GM12878 (cell line): ENCODE measurements around the gene TMEM109.

ENCODE experiments used
- ASH2L ChIP-seq: fragments of 300-600, 200-600 bp; sonication (generic); IDR thresholded peaks from 2 replicates; pipeline ENCODE4 v1.6.1; 2017; ENCODE audit warnings: low read depth, mild to moderate bottlenecking, borderline replicate concordance
- CEBPB ChIP-seq, 2 experiments: fragments of 150-350 bp in 1 of 2; IDR thresholded peaks; 2 replicates each; pipeline ENCODE4 v1.6.1; 2012 to 2014; ENCODE audit warnings: low read depth in 2 of 2, low read length in 2 of 2, borderline replicate concordance in 1 of 2, inconsistent platforms in 1 of 2
- STAT1 ChIP-seq: fragments of 450-650 bp; conservative IDR thresholded peaks from 2 replicates; pipeline ENCODE4 v1.6.1; 2014; ENCODE audit warnings: antibody characterized with exemption, mild to moderate bottlenecking
- TCF7 ChIP-seq: IDR thresholded peaks from 2 replicates; pipeline ENCODE4 v1.6.1; 2014; ENCODE audit warnings: antibody characterized with exemption, borderline replicate concordance
- TF ChIP-seq, protein P1 (sequence below), 3 experiments: IDR thresholded peaks in 2 of 3; conservative IDR thresholded peaks in 1 of 3; 2 replicates each; pipeline ENCODE4 v1.5.1; 2011; ENCODE audit warnings: low read depth in 3 of 3, low read length in 3 of 3, mild to moderate bottlenecking in 3 of 3, control low read depth in 2 of 3, moderate library complexity in 2 of 3, inconsistent platforms in 1 of 3, mixed read lengths in 1 of 3; ENCODE audit not compliant: control insufficient read depth in 2 of 3, insufficient read depth in 1 of 3; ENCODE audit errors: extremely low read depth in 1 of 3

DNA sequence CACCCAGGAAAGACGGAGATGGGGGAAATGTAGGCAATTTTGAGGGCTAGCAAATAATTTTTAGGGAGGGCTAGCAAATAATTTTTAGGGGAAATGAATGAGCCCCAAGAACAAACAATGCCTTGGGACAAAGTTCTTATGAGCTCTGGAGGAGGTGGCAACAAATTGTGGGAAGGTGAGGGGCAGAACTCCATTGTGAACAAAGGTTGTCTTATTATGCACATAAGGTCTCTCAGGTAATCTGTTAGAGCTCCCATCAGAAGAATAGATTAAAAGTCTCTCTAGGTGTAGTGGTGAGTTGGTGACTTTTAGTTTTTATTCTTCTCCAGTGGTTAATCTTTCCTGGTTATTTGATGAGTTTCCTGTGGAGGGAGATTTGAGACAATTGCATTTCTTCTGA, 5.2 kb upstream of the TMEM109 start:
- TF ChIP-seq TCF7: no peak
- TF ChIP-seq, protein P1, sequence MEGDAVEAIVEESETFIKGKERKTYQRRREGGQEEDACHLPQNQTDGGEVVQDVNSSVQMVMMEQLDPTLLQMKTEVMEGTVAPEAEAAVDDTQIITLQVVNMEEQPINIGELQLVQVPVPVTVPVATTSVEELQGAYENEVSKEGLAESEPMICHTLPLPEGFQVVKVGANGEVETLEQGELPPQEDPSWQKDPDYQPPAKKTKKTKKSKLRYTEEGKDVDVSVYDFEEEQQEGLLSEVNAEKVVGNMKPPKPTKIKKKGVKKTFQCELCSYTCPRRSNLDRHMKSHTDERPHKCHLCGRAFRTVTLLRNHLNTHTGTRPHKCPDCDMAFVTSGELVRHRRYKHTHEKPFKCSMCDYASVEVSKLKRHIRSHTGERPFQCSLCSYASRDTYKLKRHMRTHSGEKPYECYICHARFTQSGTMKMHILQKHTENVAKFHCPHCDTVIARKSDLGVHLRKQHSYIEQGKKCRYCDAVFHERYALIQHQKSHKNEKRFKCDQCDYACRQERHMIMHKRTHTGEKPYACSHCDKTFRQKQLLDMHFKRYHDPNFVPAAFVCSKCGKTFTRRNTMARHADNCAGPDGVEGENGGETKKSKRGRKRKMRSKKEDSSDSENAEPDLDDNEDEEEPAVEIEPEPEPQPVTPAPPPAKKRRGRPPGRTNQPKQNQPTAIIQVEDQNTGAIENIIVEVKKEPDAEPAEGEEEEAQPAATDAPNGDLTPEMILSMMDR (IDR thresholded peaks at IDR 0.05 in 2 of 3, conservative IDR thresholded peaks at IDR 0.05 in 1 of 3; ENCODE audit: control insufficient read depth in 2 of 3, extremely low read depth in 1 of 3, insufficient read depth in 1 of 3, low read depth in 3 of 3, low read length in 3 of 3): no peak
- TF ChIP-seq STAT1: no peak
- no peak for TF ChIP-seq ASH2L
- TF ChIP-seq CEBPB (IDR thresholded peaks at IDR 0.05; ENCODE audit: borderline replicate concordance in 1 of 2, low read depth in 2 of 2, low read length in 2 of 2): no peak
